Testis (tissue), 2 donors: ENCODE measurements around the gene LEP.

Source experiments
- CTCF ChIP-seq, 3 experiments: fragments of 450-650 bp in 2 of 3; fragments of 200-600 bp in 1 of 3; sonication (generic) in 1 of 3; IDR thresholded peaks; one replicate each; pipeline ENCODE4 v1.5.1; 2016 to 2019; ENCODE audit warnings: antibody characterized with exemption in 3 of 3, mild to moderate bottlenecking in 2 of 3, moderate library complexity in 1 of 3
- POLR2A ChIP-seq: fragments of 450-650 bp; IDR thresholded peaks from one replicate; pipeline ENCODE4 v1.6.1; 2017; ENCODE audit warnings: antibody characterized with exemption, mild to moderate bottlenecking, moderate library complexity

GRCh38 chr7:128268233-128268632, 27.2 kb downstream of the LEP start:
- TF ChIP-seq CTCF (IDR thresholded peaks at IDR 0.05) (no peak), POLR2A (no peak)
